NCI-H1417 (cell line): Measurements from ENCODE around the gene MPIG6B.

ENCODE experiments used
- DNase-seq, 3 experiments: peaks; one replicate each; lab custom pipeline; 2025; lab: John Stamatoyannopoulos, UW

The MPIG6B gene, protein sequence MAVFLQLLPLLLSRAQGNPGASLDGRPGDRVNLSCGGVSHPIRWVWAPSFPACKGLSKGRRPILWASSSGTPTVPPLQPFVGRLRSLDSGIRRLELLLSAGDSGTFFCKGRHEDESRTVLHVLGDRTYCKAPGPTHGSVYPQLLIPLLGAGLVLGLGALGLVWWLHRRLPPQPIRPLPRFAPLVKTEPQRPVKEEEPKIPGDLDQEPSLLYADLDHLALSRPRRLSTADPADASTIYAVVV

DNA sequence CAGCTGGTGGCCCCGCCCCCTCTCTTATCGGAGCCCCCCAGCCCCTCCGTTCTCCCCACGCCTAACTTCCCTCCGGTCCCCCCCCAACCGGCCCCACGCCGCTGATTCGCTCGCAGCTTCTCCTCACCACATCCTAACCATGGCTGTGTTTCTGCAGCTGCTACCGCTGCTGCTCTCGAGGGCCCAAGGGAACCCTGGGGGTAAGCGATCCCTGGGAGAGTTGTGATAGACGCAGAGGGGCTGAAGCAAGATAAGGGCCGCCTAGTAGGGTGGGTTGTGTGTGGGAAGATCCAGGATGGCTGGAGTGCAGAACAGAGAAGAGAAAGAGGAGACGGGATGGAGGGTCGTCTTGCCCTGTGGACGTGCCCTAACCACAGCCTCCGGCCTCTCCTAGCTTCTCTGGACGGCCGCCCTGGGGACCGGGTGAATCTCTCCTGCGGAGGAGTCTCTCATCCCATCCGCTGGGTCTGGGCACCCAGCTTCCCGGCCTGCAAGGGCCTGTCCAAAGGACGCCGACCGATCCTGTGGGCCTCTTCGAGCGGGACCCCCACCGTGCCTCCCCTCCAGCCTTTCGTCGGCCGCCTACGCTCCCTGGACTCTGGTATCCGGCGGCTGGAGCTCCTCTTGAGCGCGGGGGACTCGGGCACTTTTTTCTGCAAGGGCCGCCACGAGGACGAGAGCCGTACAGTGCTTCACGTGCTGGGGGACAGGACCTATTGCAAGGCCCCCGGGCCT is at the start of gene MPIG6B:
TSS of gene MPIG6B (plus strand) at position 129 of the 735 bp plus-strand sequence. CDS start at position 140, 11 bp downstream.
- DNase-seq: no peak

DNA sequence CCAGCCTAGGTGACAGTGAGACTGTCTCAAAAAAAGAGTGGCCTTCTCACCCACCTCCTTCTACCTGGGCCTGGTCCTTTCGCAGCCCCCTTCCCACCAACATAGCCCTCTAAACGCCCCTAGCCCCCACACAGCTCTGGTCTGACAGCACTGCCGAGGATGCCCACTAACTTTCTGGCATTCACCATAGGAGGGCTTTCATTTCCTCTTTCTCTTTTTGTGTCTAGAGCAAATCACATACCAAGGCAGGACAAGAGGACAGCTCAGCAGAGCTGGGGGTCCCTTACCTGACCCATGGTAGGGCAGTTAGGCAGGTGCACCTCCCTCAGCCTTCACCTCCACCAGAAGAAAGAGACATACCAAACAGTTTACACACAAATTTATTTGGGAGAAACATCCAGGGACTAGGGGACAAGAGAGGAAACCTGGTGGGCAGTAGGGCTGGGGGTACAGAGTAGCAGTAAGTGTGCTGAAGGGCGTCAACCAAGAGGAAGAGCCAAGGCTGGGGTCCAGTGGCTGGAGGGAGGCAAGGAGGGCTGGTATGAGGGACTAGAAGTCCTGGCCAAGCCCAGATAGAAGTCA is 46.8 kb upstream of the MPIG6B start:
- no peak for DNase-seq

DNA sequence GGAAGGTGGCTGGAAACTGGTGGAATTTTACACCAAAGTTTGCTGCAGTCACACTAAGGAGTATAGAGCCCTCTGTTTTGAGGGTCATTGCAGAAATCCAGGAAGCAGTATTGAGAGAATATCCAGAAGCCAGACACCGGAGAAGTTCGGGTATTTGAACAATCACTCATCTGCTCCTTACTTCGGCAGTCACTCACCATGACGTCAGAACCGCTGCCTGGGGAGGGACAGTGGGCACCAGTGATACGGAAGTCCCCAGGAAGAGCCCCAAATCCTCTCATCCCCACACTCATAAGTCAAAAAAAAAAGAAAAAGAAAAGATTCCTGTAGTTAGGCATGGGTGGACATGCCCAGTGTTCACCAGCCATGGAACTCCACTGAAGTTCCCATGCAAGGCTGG is 46.3 kb upstream of the MPIG6B start:
- no peak for DNase-seq

DNA sequence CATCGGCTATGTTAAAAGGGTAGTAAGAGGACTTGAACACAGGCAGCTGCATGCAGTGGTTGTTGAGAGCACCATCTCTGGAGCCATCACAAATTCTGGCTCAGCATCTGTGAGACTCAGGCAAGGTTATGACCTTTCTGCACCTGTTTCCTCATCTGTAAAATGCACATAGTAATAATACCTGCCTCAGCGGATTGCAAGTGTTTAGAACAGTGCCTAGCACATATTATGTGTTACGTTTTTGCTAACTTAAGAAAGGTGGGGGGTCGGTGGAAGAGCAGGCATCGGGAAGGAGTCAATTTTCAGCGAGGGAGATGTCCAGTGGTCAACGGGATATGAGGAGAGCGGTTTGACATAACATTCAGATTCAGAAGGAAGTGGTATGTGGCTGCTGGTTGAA is 45.2 kb upstream of the MPIG6B start:
- no peak for DNase-seq

DNA sequence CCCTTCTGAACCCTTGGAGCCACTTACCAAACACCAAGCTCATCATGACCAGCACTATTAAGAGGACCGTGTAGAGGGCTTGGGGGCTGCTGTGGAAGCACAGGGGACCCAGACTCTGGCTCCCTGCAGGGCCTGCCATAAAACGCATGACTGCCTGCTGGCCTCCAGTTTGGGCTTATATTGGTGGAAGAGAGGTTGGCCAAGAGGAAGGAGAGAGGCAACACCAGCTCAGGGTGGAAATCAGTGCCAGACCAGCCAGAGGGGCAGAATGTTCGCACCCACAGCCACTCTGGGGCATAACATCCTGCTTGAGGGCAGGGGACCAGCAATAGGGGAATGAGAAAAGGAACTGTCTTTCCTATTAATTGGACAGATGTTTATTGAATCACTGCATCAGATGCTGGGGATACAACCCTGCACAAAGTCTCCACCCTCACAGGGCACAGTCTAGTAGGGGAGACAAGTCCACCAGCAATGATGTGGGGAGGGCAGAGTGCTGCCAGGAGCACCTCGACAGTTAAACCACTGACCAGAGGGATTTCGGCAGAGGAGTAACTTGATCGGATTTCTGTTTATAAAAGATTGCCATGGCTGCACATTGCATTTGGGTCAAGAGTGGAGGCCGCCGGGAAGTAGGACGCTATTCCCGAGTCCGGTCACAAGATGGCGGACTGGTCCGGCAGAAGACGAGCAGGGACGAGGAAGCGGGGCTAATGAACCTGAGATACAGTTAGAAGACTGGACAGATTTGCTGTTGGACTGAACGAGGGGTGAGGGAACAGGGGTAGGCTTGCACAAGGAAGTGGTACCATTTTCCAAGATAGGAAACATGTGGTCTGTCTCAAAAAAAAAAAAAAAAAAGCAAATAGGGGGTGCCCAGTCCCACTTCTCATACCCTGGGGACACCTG is 42.7 kb upstream of the MPIG6B start, which contains the start of gene LY6G5C:
TSS of gene LY6G5C (minus strand) at position 842 of the 909 bp plus-strand sequence. CDS start at position 148, 694 bp downstream.
- DNase-seq: peak; percentile 68 to 89 (median 73)

DNA sequence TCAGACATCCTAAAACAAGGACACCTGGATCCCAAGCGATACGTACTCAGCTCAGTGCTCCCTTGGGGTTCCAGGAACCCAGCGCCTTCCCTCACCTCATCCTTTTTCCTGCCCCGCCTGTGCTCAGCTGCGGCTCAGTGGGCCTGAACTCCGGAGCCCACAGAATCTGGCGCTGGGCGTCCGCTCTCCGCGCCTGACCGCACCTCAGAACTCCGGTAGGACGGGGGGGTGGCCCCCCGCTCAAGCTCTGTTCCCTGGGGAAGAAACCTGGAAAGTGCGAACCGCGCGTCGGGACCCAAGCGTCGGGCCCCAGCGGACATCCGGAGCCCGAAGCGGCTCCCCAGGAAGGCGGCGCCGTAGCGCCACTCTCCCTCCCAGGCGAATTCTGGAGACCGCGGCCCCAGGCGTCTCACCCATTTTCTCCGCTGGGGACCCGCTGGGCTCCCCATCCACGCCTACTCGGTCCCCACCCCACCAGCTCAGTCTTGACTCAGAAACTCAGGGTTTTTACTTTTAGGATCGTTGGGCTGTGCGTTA is 42.0 kb upstream of the MPIG6B start:
- peak; percentile 42 to 78 (median 75) for DNase-seq

DNA sequence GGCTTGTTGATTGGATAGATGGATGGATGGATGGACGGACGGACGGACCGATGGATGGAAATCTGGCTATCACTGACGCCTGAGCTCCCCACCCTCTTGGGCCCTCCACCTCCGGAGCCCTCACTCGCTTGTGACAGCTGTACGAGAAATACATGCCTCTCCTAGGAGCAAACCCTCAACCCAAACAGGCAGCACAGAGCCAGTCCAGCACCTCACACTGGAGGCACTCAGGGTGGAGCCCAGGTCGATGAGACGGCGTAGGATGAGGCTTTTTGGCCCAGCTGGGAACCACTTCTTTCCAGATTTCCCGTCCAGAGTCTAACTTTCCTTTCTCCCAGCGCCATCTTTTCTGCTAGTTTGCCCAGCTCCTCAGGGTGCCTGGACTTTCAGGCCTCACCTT is 39.6 kb upstream of the MPIG6B start:
- DNase-seq: peak in 1 of 3 experiments; percentile 22

DNA sequence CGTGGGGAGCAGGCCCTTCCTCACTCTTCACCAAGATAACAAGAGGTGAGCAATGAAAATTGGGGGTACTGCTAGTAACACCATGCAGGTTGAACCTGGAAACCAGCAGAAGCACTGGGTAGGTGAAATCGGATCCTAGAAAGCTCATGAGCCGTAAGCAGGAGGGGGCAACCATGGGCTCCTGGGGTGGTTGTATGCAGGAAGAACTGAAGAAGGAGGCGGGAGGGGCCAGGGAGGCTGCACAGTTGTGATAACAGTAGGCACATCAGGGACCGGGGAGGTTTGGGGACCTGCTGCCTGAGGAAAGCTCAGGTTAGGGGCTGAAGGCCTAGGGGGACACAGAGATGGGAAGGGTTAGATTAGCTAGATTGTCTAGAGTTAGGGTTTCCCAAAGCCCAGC is 36.7 kb upstream of the MPIG6B start:
- DNase-seq: no peak

DNA sequence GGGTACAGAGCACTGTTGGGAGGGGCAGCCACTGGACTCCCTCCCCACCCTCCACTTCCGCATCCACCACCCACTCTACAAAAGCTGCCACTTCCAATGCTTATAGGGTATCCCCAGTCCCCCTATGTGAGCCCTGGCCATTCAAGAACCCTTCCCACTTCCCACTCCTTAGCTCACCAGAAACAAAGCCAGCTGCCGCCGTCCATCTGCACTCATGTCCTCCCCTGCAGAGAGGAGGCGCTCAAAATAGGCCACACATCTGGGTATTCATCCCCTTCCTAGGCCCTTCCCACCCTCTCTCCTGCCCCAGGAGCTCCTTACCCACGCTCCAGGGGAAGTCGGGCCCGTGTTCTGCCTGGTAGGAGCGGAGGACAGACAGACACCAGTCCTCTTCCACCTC is 35.9 kb upstream of the MPIG6B start:
- DNase-seq: no peak

DNA sequence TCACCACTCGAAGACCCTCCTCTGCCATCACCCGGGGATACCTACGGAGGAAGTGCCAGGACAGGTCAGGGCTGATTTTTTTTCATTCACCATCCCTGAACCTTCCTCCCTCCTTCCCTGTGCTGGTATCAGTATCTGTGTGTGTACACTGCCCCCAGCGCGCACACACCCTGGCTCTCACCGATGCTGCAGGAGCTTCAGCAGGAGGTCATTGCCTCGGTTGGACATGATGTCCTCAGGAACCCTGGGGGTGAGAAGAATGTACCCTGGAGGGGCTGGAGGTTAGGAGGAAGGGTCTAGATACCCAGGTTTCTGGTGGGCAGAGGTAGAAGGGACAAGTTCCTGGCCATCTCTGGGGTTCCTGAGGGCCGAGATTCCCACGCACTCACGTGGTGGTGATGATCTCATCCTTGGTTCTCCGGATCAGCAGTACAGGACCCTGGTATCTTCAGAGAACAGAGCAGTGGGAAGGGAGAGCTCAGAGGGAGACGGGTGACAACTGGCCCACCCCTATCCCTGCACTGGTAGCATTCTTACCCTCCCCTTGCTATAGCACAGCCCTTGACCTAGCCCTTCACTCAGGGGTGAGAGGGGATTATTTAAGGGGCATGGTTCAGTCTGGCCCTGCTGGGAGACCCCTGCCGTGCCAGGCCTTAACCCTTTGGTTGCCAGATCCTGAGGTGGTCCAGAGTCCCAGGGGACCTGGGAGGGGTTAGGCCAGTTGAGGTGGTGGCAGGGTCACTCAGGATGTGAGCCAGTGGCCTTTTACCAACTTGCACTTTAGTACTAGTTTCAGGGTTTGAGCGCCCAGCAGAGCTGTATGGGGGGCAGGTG is 35.1 kb upstream of the MPIG6B start:
- DNase-seq: no peak

DNA sequence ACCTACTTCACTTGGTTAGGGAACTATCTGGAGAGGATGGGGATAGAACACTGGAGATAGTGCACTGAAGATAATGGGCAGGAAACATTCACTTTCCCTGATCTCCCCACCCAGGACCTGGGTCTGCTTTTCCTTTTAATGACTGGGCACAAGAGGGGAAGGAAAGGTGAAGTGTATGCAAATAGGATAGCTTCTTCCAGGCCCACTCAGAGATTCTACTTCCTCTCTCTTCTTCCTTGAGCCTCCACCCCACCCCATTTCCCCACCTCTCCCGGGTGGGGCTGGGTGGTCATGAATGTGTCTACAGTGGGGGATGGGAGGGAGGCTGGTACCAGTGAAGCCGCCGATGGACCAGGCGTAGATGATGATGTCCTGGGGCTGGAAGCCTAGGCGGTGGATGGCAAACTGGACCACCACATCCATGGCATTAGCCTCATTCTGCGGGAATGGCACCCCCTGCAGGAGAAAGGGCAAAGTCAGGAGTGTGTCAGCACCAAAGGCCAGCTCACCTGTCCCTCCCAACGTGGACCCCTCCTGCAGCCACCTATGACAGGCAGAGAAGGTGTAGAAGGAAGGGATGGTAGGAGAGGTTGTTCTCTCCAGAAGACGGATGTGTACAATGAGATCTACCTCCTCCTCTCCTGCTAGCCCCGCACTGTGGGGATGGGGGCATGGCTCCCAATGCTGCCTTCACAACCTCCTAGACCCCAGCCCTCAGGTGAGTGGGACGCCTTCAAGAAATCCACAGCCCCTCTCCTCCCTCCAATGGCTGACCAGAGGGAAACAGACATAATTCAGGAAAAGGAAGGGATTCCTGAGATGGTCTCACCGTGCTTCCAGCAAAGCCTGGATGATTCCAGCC is 33.7 kb upstream of the MPIG6B start:
- no peak for DNase-seq

DNA sequence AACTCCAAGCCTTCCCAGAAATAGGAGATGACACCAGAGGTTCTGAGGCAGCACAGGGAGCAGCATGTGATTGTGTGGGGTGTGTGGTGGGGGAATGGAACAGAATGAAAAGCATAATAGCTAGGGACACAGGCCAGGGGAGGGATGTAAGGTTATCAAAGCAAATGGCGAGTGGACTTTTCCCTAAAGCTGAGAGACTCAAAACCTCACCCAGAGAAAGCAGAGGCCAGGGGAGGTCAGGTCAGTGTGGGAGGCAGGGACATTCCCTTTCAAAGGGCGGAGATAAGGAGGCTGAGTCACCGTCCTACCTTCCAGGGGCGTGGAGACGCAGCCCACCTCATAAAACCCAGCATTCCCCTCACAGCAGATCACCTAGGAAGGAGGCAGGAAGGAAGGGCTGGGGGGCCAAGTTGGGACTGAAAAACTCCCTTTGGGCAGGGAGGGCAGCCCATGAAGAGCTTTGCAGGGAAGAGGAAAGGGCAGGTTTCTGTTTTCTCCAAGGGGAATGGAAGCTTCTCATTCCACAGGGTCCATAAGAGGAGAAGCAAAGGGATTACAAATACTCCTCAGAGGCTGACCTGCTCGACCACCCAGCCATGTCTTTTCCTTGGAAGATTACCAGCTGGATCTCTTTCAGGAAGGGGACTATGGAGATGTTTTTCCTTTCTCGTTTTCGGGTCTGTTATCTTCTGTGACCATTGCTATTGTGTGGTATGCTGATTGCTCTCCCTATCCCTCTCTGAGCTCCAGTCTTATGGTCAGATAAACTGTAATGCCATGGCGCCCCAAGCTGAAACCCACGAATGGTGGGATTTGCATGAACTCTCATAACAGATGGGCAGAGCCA is 32.7 kb upstream of the MPIG6B start:
- no peak for DNase-seq

DNA sequence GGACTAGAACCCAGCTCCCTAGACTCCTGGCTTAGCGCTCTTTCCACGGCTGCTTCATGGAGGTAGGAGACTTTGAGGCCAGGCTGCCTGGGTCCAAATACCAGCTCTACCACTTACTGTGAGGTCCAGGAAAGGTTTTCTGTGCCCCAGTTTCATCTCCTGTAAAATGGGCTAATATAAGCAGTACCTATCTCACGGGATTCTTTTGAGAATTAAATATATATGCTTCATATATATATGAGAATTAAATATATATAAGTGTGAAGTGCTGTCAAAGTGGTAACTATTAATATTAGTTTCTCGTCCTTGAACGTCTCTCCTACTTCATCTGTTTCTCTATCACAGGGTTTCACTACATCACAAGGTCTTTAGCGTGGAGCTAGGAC is 32.1 kb upstream of the MPIG6B start:
- DNase-seq: no peak

DNA sequence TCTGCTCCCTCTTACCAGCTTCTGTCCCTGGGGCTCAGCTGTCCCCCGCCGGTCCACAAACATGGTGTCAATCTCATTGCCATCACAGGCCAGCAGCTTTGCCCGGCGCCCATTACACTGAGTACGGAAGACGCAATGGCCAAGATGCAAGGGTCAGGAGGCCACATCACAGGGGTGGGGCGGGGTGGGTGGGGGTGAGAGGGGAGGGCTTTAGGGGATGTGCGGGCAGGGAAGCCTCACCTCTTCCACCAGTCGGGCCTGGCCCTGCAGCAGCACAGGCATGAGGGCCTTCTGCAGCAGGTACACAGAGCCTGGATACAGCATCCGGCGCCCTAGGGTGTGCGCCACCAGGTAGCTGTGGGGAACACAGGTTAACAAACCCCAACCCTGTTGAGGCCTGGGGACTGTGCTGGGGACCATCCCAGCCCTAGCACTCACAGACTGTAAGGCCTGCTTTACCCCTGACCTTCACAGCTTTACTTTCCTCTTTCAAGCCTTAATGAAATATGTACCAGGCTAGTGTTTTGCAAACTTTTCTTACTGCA is 31.5 kb upstream of the MPIG6B start:
- no peak for DNase-seq

DNA sequence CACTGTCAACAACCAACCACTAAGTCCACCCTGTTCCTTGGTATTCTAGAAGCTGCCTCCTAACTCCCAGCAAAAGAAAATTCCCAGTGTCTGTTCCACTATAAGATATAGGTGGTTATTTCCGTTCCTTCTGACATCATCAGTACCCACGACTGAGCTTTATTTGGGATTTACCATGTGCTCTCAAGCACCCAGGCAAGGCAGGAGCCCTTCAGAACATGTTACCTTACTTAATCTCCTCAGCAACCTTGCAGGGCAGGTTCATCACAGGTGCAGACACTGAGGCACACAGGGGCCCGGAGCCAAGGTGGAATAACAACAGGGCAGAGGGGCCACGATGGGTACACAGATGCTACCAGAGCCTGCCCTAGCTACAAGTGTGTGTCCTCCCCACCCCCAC is 30.8 kb upstream of the MPIG6B start:
- no peak for DNase-seq

DNA sequence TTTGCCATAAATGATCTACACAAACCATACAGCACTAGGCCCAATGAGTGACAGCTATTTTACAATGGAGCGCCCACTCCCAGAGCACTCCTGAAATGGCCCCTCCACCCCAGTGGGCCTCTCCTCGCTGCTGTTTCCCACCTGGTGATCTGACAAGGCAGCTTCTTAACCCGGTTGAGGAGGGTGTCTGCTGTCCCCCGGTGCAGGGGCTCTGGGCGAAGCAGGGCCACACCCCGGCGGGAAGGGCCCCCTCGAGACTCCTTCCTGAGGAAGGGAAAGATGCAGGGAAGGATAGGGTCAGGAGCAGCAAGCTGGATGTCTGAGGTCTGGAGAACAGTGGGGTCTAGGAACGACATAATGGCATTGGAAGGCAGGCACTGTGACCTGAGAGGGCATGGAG is 30.3 kb upstream of the MPIG6B start:
- DNase-seq: no peak

DNA sequence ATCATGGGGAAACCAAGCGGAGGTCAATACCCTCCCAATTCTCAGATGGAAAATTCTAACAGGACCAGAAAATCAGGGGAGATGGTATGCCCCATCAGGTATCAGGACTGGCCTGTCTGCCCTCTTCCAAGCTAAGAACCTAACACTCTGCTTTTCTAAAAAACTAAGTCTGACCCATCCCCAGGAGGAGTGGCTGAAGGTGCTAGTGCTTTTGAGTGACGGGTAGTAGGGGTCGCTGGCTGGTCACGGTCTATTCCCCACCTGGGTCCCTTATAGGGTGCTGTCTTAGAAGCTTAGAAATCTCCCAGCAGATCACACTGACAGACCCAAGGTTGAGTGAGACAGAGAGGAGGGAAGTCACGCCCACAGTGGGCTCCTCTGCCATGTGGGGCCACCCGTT is 29.6 kb upstream of the MPIG6B start:
- no peak for DNase-seq

DNA sequence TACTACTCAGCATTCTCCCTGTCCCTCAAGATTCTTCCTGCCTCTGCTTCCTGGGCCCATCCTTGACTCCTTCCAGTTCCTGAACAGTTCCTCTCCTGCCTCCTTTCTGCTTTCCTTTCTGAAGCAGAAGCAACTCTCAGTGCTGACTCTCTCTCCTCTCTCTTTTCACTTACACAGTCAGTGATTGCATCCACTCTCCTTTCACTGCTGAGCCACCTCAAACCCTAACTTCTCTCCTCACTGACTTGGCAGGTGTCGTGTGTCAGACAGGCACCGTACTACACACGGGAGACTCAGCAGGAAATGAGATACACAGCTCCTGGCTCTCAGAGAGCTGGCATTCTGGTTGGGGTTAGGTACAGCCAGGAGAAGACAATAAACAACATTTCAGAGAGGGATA is 25.6 kb upstream of the MPIG6B start:
- no peak for DNase-seq
